Coronary artery (tissue), 2 donors: ENCODE results near the gene CDON.

Experiments used
- DNase-seq: peaks from one replicate; pipeline ENCODE4 v3.0.0-alpha.2; 2017; ENCODE audit warnings: low spot score
- H3K27ac ChIP-seq, 2 donors: fragments of 200-600 bp; sonication (generic); one replicate each; pipeline ENCODE4 v1.5.1; 2016 to 2019
- H3K4me3 ChIP-seq: fragments of 200-600 bp; sonication (generic); 2 replicates; pipeline ENCODE4 v1.5.1; 2016; ENCODE audit warnings: mild to moderate bottlenecking, moderate library complexity
- CTCF ChIP-seq: fragments of 200-600 bp; sonication (generic); IDR thresholded peaks from one replicate; pipeline ENCODE4 v1.5.1; 2019; ENCODE audit warnings: antibody characterized with exemption

CDON gene

GRCh38 chr11:126098204-126098769, 35.6 kb upstream of the CDON start:
- no peak for TF ChIP-seq CTCF
- Histone ChIP-seq H3K27ac (no peak overlapping the region), H3K4me3 (no peak overlapping the region)
- no peak for DNase-seq

GRCh38 chr11:126095745-126096144, 33.1 kb upstream of the CDON start:
- H3K4me3 ChIP-seq: no peak overlapping the region

GRCh38 chr11:126090452-126090851, 27.8 kb upstream of the CDON start:
- no peak for DNase-seq
- TF ChIP-seq CTCF: no peak
- no peak overlapping the region for H3K27ac ChIP-seq
- no peak overlapping the region for H3K4me3 ChIP-seq

More at GRCh38 chr11:126095745-126096144, 33.1 kb upstream of the CDON start:
- no peak for DNase-seq
- no peak for TF ChIP-seq CTCF
- no peak overlapping the region for H3K27ac ChIP-seq

- H3K4me3 ChIP-seq: no peak overlapping the region
- no peak for TF ChIP-seq CTCF
- no peak overlapping the region for H3K27ac ChIP-seq
- no peak for DNase-seq
Observed at GRCh38 chr11:126088999-126089398, 26.3 kb upstream of the CDON start.

GRCh38 chr11:126086248-126086647, 23.6 kb upstream of the CDON start:
- Histone ChIP-seq H3K27ac (no peak overlapping the region), H3K4me3 (no peak overlapping the region)
- DNase-seq: no peak
- no peak for TF ChIP-seq CTCF

- no peak for TF ChIP-seq CTCF
- Histone ChIP-seq H3K27ac (no peak overlapping the region), H3K4me3 (no peak overlapping the region)
- no peak for DNase-seq
Observed at GRCh38 chr11:126084608-126084912, 21.9 kb upstream of the CDON start.

- Histone ChIP-seq H3K4me3 (no peak overlapping the region), H3K27ac (no peak overlapping the region)
- no peak for DNase-seq
- TF ChIP-seq CTCF: no peak
Observed at GRCh38 chr11:126083829-126084607, 21.4 kb upstream of the CDON start.
